ENCODE results near the gene CRCP. TPM values are rescaled to one million over a fixed set of nuclear protein-coding genes. Genes with fewer than 3 reads are reported as not detected.
A peak's percentile ranks its signal among the peaks of the same experiment; 100 is the strongest.
"Not testable (repeated sequence)": the region's sequence is repeated elsewhere in the genome, so short reads cannot be mapped to it uniquely, and the experiment has no call there.

CRCP gene
- 22.8 to 24.2 TPM (median 23.3 TPM) in 3 replicates for total RNA-seq
- long read RNA-seq: 0 reads

DNA sequence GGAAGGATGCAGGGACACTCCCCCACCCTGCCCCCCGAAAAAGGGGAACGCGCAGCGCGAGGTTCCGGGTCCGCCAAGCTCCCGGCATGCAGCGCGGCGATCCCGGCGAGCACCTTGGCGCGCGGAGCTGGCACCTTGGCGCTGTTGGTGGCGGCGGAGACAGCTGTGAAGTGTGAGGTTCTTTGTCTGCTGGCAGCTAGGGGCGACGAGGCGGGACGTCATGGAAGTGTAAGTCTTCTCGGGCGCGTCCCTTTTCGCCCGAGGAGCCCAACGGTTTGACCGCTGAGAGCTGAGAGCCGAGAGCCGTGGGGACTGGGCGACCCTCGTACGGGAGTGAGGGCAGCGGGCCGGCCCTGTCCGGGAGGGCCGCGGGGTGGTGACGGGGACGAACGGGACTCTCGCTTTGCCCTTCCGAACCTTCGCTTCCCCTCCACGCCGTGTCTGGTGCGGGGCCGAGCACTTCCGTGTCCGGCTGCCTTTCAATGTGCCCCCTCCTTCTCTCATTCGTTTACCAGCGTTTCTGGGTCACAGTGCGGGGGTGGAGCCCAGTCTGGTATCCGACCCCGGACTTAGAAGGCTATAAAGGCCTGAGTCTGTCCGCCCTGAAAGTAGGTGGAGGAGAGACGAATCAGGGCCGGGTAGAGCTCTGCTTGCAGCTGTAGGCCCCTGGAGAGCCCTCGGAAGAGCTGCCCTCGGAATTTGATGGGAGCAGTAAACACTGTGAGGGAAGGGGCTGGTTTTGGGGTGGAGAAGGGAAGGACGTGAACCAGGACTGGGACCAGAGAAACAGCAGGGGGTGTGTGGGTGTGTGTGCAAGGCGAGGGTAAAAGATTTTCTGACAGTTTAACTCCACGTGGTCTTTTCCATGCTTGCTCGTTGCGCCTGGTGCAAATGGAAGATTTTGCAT is at the start of gene CRCP:
CRCP (plus strand) TSS at position 105 of the 907 bp plus-strand sequence; CDS start at position 221, 116 bp downstream.
- Mint-ChIP-seq H3K36me3 (ENCODE audit: low read depth) (no peaks in the 10 kb centered on the region), H3K27me3 (ENCODE audit: low read depth) (no peaks in the 10 kb centered on the region), H3K4me1 (ENCODE audit: low read depth) (peaks cover 35% of the 10 kb centered on the region), H3K27ac (ENCODE audit: unreplicated experiment) (peak within 1 kb of the TSS; percentile 97), H3K4me3 (ENCODE audit: unreplicated experiment) (peak within 1 kb of the TSS; percentile 96), H3K9me3 (ENCODE audit: low read depth) (no peaks in the 10 kb centered on the region)
- TF ChIP-seq, protein P1, sequence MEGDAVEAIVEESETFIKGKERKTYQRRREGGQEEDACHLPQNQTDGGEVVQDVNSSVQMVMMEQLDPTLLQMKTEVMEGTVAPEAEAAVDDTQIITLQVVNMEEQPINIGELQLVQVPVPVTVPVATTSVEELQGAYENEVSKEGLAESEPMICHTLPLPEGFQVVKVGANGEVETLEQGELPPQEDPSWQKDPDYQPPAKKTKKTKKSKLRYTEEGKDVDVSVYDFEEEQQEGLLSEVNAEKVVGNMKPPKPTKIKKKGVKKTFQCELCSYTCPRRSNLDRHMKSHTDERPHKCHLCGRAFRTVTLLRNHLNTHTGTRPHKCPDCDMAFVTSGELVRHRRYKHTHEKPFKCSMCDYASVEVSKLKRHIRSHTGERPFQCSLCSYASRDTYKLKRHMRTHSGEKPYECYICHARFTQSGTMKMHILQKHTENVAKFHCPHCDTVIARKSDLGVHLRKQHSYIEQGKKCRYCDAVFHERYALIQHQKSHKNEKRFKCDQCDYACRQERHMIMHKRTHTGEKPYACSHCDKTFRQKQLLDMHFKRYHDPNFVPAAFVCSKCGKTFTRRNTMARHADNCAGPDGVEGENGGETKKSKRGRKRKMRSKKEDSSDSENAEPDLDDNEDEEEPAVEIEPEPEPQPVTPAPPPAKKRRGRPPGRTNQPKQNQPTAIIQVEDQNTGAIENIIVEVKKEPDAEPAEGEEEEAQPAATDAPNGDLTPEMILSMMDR (IDR thresholded peaks at IDR 0.05): peak; percentile 69
- DNase-seq (ENCODE audit: low spot score): peak; percentile 92

DNA sequence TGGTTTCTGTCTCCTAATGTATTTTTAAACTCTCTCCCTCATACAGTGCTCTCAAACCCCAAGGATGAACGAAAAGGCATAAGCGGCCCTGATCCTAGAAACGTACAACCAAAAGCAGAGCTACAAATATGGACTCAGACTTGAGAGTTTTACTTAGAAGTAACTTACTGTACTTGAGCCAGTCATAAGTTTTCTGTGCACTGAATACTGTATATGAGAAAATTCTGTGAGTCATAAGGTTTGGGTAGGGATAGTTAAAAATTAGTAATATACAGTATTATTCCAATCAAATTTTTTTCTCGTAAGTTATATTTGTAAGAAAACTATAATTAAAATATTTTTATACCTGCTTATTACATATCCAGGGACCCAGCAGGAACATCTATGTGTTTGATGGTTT is 44.9 kb upstream of the CRCP start:
- Mint-ChIP-seq H3K36me3 (ENCODE audit: low read depth) (no peaks in the 10 kb centered on the region), H3K4me1 (ENCODE audit: low read depth) (no peaks in the 10 kb centered on the region), H3K4me3 (ENCODE audit: unreplicated experiment) (no peak overlapping the region), H3K27me3 (ENCODE audit: low read depth) (no peaks in the 10 kb centered on the region), H3K27ac (ENCODE audit: unreplicated experiment) (no peak overlapping the region), H3K9me3 (ENCODE audit: low read depth) (peaks cover 7% of the 10 kb centered on the region)
- no peak for DNase-seq (ENCODE audit: low spot score)
- TF ChIP-seq, protein P1 (IDR thresholded peaks at IDR 0.05): no peak

DNA sequence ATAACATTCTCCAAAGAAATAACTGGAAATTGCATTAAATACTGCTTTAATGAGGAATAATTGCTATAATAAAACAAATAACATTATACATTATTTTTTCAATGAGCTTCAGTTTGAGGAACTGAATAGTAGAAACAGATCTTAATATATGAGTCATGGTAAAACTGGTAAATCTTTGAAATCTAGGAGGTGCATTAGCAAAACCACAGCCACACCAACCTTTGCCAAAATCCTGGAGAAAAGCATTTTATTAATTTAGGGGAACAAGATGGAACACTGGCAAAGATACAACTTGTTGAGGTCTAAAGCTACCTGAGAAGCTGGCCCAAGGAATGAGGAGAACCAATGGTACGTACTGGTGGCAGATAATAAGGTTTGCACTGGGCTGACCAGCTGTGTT is 44.4 kb upstream of the CRCP start:
- H3K4me1 Mint-ChIP-seq (ENCODE audit: low read depth): peaks cover 1% of the 10 kb centered on the region
- no peak overlapping the region for H3K4me3 Mint-ChIP-seq (ENCODE audit: unreplicated experiment)
- no peak overlapping the region for H3K27ac Mint-ChIP-seq (ENCODE audit: unreplicated experiment)
- TF ChIP-seq, protein P1 (IDR thresholded peaks at IDR 0.05): no peak
- H3K9me3 Mint-ChIP-seq (ENCODE audit: low read depth): peaks cover 7% of the 10 kb centered on the region
- H3K36me3 Mint-ChIP-seq (ENCODE audit: low read depth): no peaks in the 10 kb centered on the region
- DNase-seq (ENCODE audit: low spot score): no peak
- H3K27me3 Mint-ChIP-seq (ENCODE audit: low read depth): no peaks in the 10 kb centered on the region

DNA sequence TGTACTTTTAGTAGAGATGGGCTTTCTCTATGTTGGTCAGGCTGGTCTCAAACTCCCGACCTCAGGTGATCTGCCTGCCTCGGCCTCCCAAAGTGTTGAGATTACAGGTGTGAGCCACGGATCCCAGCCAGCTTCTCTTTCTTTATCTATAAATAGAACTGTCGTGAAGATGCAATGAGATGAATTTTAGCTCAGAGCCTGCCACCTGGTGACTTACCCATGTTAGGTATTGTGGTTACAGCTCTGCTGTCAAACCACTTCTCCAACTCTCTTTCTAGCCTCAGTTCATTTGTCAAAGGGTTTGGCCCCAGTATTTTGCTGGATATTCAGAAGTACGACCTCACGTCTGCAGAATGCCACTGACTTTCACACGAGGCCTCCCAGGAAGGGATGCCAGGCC is 42.4 kb upstream of the CRCP start:
- not testable (repeated sequence) for H3K9me3 Mint-ChIP-seq (ENCODE audit: low read depth); H3K4me3 Mint-ChIP-seq (ENCODE audit: unreplicated experiment); H3K27ac Mint-ChIP-seq (ENCODE audit: unreplicated experiment); H3K27me3 Mint-ChIP-seq (ENCODE audit: low read depth); DNase-seq (ENCODE audit: low spot score); H3K36me3 Mint-ChIP-seq (ENCODE audit: low read depth)
- H3K4me1 Mint-ChIP-seq (ENCODE audit: low read depth): peaks cover 14% of the 10 kb centered on the region

DNA sequence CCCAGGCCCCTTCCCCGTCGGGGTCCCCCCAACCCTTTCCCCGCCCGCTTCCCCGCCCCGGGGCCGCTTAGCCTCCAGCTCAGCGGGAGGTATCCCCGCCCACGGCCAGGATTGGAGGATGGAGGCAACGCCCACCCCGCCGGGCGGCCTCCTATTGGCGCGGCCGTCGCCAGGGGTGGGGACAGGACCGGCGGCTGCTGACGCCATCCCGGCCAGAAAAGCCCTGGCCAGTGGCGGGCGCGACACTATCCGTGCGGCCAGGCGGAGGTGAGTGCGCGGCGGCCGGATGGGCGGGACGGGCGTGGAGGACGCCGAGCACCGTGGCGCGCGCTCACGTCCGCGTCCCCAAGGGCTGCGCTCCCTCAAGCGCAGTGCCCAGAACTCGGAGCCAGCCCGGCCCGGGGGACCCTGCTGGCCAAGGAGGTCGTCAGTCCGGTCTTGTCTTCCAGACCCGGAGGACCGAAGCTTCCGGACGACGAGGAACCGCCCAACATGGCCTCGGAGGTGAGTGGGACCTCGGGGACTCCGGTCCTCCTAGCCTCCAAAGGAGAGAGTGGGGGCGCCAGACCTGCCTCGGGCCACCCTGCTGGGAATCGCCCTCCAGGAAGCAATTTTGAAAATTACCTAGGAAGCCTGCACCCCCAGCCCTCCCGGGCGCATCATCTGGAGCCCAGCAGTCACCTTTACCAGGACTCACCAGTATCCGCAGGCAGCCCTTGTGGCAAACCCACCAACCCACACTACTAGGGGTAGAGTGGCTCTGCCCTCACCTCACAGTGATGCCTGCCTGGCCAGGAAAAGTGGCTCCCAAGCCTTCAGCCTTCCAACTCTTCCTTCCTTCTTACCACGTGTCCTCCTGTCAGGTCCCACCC is 38.8 kb upstream of the CRCP start, which contains the start of gene ASL:
ASL (plus strand) TSS at position 230 of the 872 bp plus-strand sequence; CDS start at position 493, 263 bp downstream.
- TF ChIP-seq, protein P1 (IDR thresholded peaks at IDR 0.05): peak; percentile 46
- Mint-ChIP-seq H3K4me1 (ENCODE audit: low read depth) (peaks cover 17% of the 10 kb centered on the region), H3K4me3 (ENCODE audit: unreplicated experiment) (peak within 1 kb of the TSS; percentile 81), H3K27me3 (ENCODE audit: low read depth) (no peaks in the 10 kb centered on the region), H3K9me3 (ENCODE audit: low read depth) (no peaks in the 10 kb centered on the region), H3K27ac (ENCODE audit: unreplicated experiment) (peak within 1 kb of the TSS; percentile 10), H3K36me3 (ENCODE audit: low read depth) (no peaks in the 10 kb centered on the region)
- DNase-seq (ENCODE audit: low spot score): no peak

Measured in chondrocyte (in vitro differentiated cells).